Thyroid gland (tissue), 4 donors: ENCODE results near the gene NUP214.

Source experiments
- POLR2A ChIP-seq, 2 donors: fragments of 450-650 bp; IDR thresholded peaks; one replicate each; pipeline ENCODE4 v1.6.1; 2017; ENCODE audit warnings: antibody characterized with exemption in 2 of 2, mild to moderate bottlenecking in 2 of 2, moderate library complexity in 1 of 2
- TF ChIP-seq, protein P1 (sequence below), 6 experiments: fragments of 200-600 bp in 3 of 6; fragments of 450-650 bp in 3 of 6; sonication (generic) in 3 of 6; IDR thresholded peaks; one replicate each; pipeline ENCODE4 v1.5.1; 2016 to 2019; ENCODE audit warnings: antibody characterized with exemption in 6 of 6, mild to moderate bottlenecking in 2 of 6, inconsistent platforms in 1 of 6, moderate library complexity in 1 of 6

GRCh38 chr9:131226226-131226625 lies 100.8 kb downstream of the NUP214 start:
- TF ChIP-seq, protein P1, sequence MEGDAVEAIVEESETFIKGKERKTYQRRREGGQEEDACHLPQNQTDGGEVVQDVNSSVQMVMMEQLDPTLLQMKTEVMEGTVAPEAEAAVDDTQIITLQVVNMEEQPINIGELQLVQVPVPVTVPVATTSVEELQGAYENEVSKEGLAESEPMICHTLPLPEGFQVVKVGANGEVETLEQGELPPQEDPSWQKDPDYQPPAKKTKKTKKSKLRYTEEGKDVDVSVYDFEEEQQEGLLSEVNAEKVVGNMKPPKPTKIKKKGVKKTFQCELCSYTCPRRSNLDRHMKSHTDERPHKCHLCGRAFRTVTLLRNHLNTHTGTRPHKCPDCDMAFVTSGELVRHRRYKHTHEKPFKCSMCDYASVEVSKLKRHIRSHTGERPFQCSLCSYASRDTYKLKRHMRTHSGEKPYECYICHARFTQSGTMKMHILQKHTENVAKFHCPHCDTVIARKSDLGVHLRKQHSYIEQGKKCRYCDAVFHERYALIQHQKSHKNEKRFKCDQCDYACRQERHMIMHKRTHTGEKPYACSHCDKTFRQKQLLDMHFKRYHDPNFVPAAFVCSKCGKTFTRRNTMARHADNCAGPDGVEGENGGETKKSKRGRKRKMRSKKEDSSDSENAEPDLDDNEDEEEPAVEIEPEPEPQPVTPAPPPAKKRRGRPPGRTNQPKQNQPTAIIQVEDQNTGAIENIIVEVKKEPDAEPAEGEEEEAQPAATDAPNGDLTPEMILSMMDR (IDR thresholded peaks at IDR 0.05) = no peak
- TF ChIP-seq POLR2A (IDR thresholded peaks at IDR 0.05) = no peak
